T-cell (primary cell): ENCODE data around the gene SIL1. TPM values are rescaled to one million over a fixed set of nuclear protein-coding genes. Genes with fewer than 3 reads are reported as not detected.

ENCODE experiments used
- ATAC-seq, 4 experiments: fragments of 200-7000 bp in 3 of 4; fragments of 150-1000 bp in 1 of 4; cut with Tn5 transposase; replicated peaks in 1 of 4; 1 replicate in 3 of 4; 2 replicates in 1 of 4; pipeline ENCODE4 v1.10.0; 2021; ENCODE audit warnings: moderate library complexity in 3 of 4, mild to moderate bottlenecking in 2 of 4, moderate number of reproducible peaks in 1 of 4
- CTCF ChIA-PET, 2 donors: fragments of 300-600 bp; sonication (Branson Sonifier 250); formaldehyde crosslinking; loops; one replicate each; lab custom pipeline; 2022; ENCODE audit warnings: antibody characterized with exemption in 2 of 2; lab: Charles Lee
- POLR2A ChIA-PET, 2 donors: fragments of 300-600 bp; sonication (Branson Sonifier 250); formaldehyde crosslinking; loops; one replicate each; lab custom pipeline; 2022; ENCODE audit warnings: antibody characterized with exemption in 2 of 2; lab: Charles Lee
- DNase-seq, 35 experiments: peaks; one replicate each; pipeline versions ENCODE4 v3.0.0 to v3.0.0-alpha.2; 2013 to 2023
- H3K27ac ChIP-seq: one replicate; pipeline ENCODE4 v1.5.1; 2013; ENCODE audit warnings: low read length
- H3K27me3 ChIP-seq, 2 experiments: replicated peaks in 1 of 2; 1 replicate in 1 of 2; 2 replicates in 1 of 2; pipeline versions ENCODE4 v1.6.1 to v1.7.0; 2013; ENCODE audit warnings: low read length in 1 of 2, mixed read lengths in 1 of 2; ENCODE audit not compliant: control insufficient read depth in 2 of 2, insufficient read depth in 2 of 2; ENCODE audit errors: extremely low read depth in 1 of 2
- H3K36me3 ChIP-seq, 2 donors: 1 replicate in 1 of 2; 2 replicates in 1 of 2; pipeline versions ENCODE4 v1.6.1 to v1.7.0; 2013; ENCODE audit warnings: low read length in 1 of 2; ENCODE audit not compliant: control insufficient read depth in 2 of 2, insufficient read depth in 1 of 2; ENCODE audit errors: extremely low read depth in 1 of 2
- H3K4me1 ChIP-seq, 2 experiments: 1 replicate in 1 of 2; 2 replicates in 1 of 2; pipeline versions ENCODE4 v1.6.1 to v1.7.0; 2013; ENCODE audit warnings: low read length in 2 of 2, mixed read lengths in 1 of 2; ENCODE audit not compliant: insufficient read depth in 2 of 2, control insufficient read depth in 1 of 2; ENCODE audit errors: extremely low read depth in 1 of 2
- H3K4me3 ChIP-seq, 2 donors: 1 replicate in 1 of 2; 2 replicates in 1 of 2; pipeline versions ENCODE4 v1.5.1 to v1.7.0; 2013; ENCODE audit warnings: mild to moderate bottlenecking in 2 of 2, low read length in 1 of 2, moderate library complexity in 1 of 2; ENCODE audit not compliant: control insufficient read depth in 1 of 2; ENCODE audit errors: extremely low read depth in 1 of 2
- H3K9me3 ChIP-seq: 2 replicates; pipeline ENCODE4 v1.7.0; 2013
- H3K27ac Mint-ChIP-seq, 2 donors: one replicate each; pipeline ENCODE4 v1.8.0; 2020 to 2021; ENCODE audit warnings: mild to moderate bottlenecking in 2 of 2, mixed read lengths in 2 of 2
- H3K27me3 Mint-ChIP-seq, 2 donors: one replicate each; pipeline ENCODE4 v1.8.0; 2021 to 2022; ENCODE audit warnings: mixed read lengths in 2 of 2
- H3K36me3 Mint-ChIP-seq: one replicate; pipeline ENCODE4 v1.8.0; 2021; ENCODE audit warnings: mixed read lengths
- H3K4me1 Mint-ChIP-seq, 3 donors: one replicate each; pipeline ENCODE4 v1.8.0; 2020 to 2022; ENCODE audit warnings: mixed read lengths in 3 of 3, mild to moderate bottlenecking in 1 of 3
- H3K4me3 Mint-ChIP-seq, 3 donors: one replicate each; pipeline ENCODE4 v1.8.0; 2020 to 2022; ENCODE audit warnings: mild to moderate bottlenecking in 3 of 3, mixed read lengths in 3 of 3, moderate library complexity in 3 of 3
- H3K9me3 Mint-ChIP-seq, 3 donors: one replicate each; pipeline ENCODE4 v1.8.0; 2020 to 2022; ENCODE audit warnings: mixed read lengths in 3 of 3
- WGBS: methylation state at CpG from one replicate; pipeline ENCODE4 v1.1.5; 2013; ENCODE audit warnings: missing lambda C conversion rate; ENCODE audit not compliant: insufficient coverage; 5-methylcytosine and 5-hydroxymethylcytosine counted together
- total RNA-seq, 35 experiments: library from RNA in 6 of 35; stranded (reverse) in 6 of 35; fragments of 120-200 nt in 1 of 35; gene quantifications; one replicate each; pipeline versions ENCODE4 v1.2.1 to v1.2.4 and lab custom pipeline; 2013 to 2026

The SIL1 gene
- total RNA-seq, 5 donors from 2014 or later (not counting 1 experiment from before 2014, with no cell fraction given), result 14.2 to 16.5 (median 15.8) TPM

- no peak for ATAC-seq
- WGBS, result 20% methylated on average over 1 of the region's 4 CpGs
- H3K9me3 Mint-ChIP-seq, result no peaks in the 10 kb centered on the region
Measured at GRCh38 chr5:138918686-138919085, 279.5 kb downstream of the SIL1 start.

DNA sequence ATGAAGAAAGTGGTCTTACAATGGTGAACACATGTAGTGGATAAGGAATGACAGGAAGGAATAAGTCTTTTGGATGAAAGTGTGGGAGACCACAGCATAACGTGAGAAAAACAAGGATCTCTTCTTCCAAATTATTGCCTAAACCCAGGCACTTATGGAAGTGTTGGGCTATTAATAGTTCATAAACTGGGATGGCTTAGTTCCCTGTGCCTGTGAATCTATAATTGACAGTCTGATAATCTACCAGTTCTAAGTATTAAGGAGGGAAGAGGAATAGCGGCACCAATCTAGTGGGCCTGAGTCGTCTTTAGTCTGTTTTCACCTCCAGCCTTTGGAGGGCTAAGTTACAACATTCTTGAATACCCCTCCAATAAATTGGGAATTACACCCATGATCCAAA lies 283.8 kb downstream of the SIL1 start:
- no peaks in the 10 kb centered on the region for H3K4me1 ChIP-seq
- no peak overlapping the region for H3K4me3 Mint-ChIP-seq
- DNase-seq (no peak), ATAC-seq (no peak)
- ChIA-PET CTCF (interaction anchor here in 1 of 2 donors (0.6 kb wide), 1 partner anchor 332 kb away, joined by 3 read pairs; no protein-coding TSS in a partner anchor), POLR2A (no interaction called here)
- no CpG with 5 or more reads among the region's 3 CpGs for WGBS
- H3K9me3 ChIP-seq, result no peaks in the 10 kb centered on the region
- no peak overlapping the region for H3K27ac Mint-ChIP-seq
- H3K4me1 Mint-ChIP-seq, result no peaks in the 10 kb centered on the region
- H3K27me3 ChIP-seq, result no peaks in the 10 kb centered on the region
- no peak overlapping the region for H3K4me3 ChIP-seq
- H3K27ac ChIP-seq, result no peak overlapping the region
- no peaks in the 10 kb centered on the region for H3K27me3 Mint-ChIP-seq
- H3K9me3 Mint-ChIP-seq, result no peaks in the 10 kb centered on the region
- H3K36me3 Mint-ChIP-seq, result peaks cover 7% of the 10 kb centered on the region
- H3K36me3 ChIP-seq, result no peaks in the 10 kb centered on the region

More at GRCh38 chr5:138918686-138919085, 279.5 kb downstream of the SIL1 start:
- Mint-ChIP-seq H3K27ac (no peak overlapping the region), H3K36me3 (no peaks in the 10 kb centered on the region), H3K27me3 (no peaks in the 10 kb centered on the region), H3K4me1 (no peaks in the 10 kb centered on the region), H3K4me3 (no peak overlapping the region)
- H3K9me3 ChIP-seq, result no peaks in the 10 kb centered on the region
- H3K36me3 ChIP-seq, result no peaks in the 10 kb centered on the region
- ChIA-PET POLR2A (no interaction called here), CTCF (no interaction called here)
- H3K4me1 ChIP-seq, result no peaks in the 10 kb centered on the region
- no peaks in the 10 kb centered on the region for H3K27me3 ChIP-seq
- DNase-seq, result no peak
- no peak overlapping the region for H3K27ac ChIP-seq
- no peak overlapping the region for H3K4me3 ChIP-seq

- Histone ChIP-seq H3K27ac (no peak overlapping the region), H3K4me1 (no peaks in the 10 kb centered on the region), H3K4me3 (no peak overlapping the region), H3K27me3 (no peaks in the 10 kb centered on the region), H3K9me3 (no peaks in the 10 kb centered on the region), H3K36me3 (no peaks in the 10 kb centered on the region)
- no CpG with 5 or more reads among the region's 3 CpGs for WGBS
- H3K4me1 Mint-ChIP-seq, result no peaks in the 10 kb centered on the region
- H3K27ac Mint-ChIP-seq, result no peak overlapping the region
- no peak for DNase-seq
- ATAC-seq, result no peak
- H3K9me3 Mint-ChIP-seq, result no peaks in the 10 kb centered on the region
- POLR2A ChIA-PET, result no interaction called here
- H3K36me3 Mint-ChIP-seq, result peaks cover 8% of the 10 kb centered on the region
- no peaks in the 10 kb centered on the region for H3K27me3 Mint-ChIP-seq
- H3K4me3 Mint-ChIP-seq, result no peak overlapping the region
- CTCF ChIA-PET, result interaction anchor here in 1 of 2 donors (0.6 kb wide), 1 partner anchor 333 kb away, joined by 3 read pairs; no protein-coding TSS in a partner anchor
Measured at GRCh38 chr5:138913773-138914172, 284.4 kb downstream of the SIL1 start.

GRCh38 chr5:138912093-138912492 lies 286.1 kb downstream of the SIL1 start:
- 91% methylated on average over 2 of the region's 4 CpGs for WGBS

DNA sequence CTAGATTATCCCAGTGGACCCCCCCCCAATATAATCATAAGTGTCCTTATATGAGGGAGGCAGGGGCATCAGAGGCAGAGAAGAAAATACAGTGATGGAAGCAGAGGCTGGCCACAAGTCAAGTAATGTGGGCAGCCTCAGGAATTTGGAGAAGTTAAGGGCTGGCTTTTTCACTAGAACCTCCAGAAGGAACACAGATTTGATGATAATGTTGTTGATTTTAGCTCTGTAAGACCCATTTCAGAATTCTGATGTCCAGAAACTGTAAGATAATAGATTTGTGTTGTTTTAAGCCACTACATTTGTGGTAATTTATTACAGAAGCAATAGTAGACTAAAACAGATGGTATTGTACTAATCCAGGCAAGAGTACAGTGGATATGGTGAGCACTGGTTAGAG lies 286.7 kb downstream of the SIL1 start:
- no peak overlapping the region for H3K4me3 ChIP-seq
- POLR2A ChIA-PET, result interaction anchor here in 1 of 2 donors (0.6 kb wide), 2 partner anchors 14 to 1060 kb away, joined by 3 read pairs; no protein-coding TSS in a partner anchor
- DNase-seq, result no peak

More at GRCh38 chr5:138912093-138912492, 286.1 kb downstream of the SIL1 start:
- no peak overlapping the region for H3K4me3 Mint-ChIP-seq
- H3K27ac Mint-ChIP-seq, result no peak overlapping the region
- Histone ChIP-seq H3K4me1 (no peaks in the 10 kb centered on the region), H3K27me3 (no peaks in the 10 kb centered on the region), H3K27ac (no peak overlapping the region), H3K9me3 (no peaks in the 10 kb centered on the region), H3K4me3 (no peak overlapping the region), H3K36me3 (no peaks in the 10 kb centered on the region)
- POLR2A ChIA-PET, result interaction anchor here in 1 of 2 donors (0.6 kb wide), 1 partner anchor 14 kb away, joined by 3 read pairs; no protein-coding TSS in a partner anchor
- CTCF ChIA-PET, result no interaction called here
- H3K9me3 Mint-ChIP-seq, result no peaks in the 10 kb centered on the region
- H3K36me3 Mint-ChIP-seq, result peaks cover 12% of the 10 kb centered on the region
- ATAC-seq (no peak), DNase-seq (no peak)
- no peaks in the 10 kb centered on the region for H3K27me3 Mint-ChIP-seq
- H3K4me1 Mint-ChIP-seq, result no peaks in the 10 kb centered on the region

DNA sequence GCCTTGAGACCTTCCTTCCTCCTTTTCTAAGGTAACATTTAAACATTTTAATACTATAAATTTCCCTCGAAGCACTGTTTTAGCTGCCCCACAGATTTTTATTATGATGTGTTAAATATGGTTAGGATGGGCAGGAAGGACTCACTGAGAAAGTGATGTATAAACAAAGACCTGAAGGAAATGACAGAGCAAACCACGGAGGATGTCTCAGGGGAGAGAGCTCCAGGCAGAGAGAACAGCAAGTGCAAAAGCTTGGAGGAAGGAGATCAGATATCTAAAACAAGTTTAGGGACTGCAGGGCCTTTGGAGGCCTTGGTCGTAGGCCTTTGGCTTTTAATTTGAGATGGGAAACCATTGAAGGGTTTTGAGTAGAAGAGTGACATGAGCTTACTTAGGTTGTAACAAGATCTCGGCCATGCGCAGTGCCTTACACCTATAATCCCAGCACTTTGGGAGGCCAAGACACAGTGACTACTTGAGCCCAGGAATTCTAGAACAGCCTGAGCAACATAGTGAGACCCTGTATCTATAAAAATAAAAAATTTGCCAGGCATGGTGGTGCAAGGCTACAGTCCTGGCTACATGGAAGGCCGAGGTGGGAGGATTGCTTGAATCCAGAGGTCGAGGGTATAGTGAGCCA lies 287.5 kb downstream of the SIL1 start:
- H3K4me3 ChIP-seq, result no peak overlapping the region
- CTCF ChIA-PET, result interaction anchor here in 1 of 2 donors (0.5 to 0.7 kb wide), 2 partner anchors 46 to 65 kb away, joined by 3 to 4 read pairs; no protein-coding TSS in a partner anchor

More for the DNA sequence above, 286.7 kb downstream of the SIL1 start:
- Mint-ChIP-seq H3K4me1 (no peaks in the 10 kb centered on the region), H3K36me3 (peaks cover 12% of the 10 kb centered on the region), H3K27ac (no peak overlapping the region), H3K9me3 (no peaks in the 10 kb centered on the region), H3K27me3 (no peaks in the 10 kb centered on the region), H3K4me3 (no peak overlapping the region)
- Histone ChIP-seq H3K27me3 (no peaks in the 10 kb centered on the region), H3K27ac (no peak overlapping the region), H3K36me3 (no peaks in the 10 kb centered on the region), H3K4me1 (no peaks in the 10 kb centered on the region), H3K9me3 (no peaks in the 10 kb centered on the region)
- ATAC-seq, result no peak
- CTCF ChIA-PET, result interaction anchor here in 1 of 2 donors (0.5 kb wide), 1 partner anchor 64 kb away, joined by 3 read pairs; no protein-coding TSS in a partner anchor

More for the DNA sequence above, 287.5 kb downstream of the SIL1 start:
- Histone ChIP-seq H3K27me3 (no peaks in the 10 kb centered on the region), H3K9me3 (no peaks in the 10 kb centered on the region), H3K36me3 (no peaks in the 10 kb centered on the region), H3K4me1 (no peaks in the 10 kb centered on the region), H3K27ac (no peak overlapping the region)
- Mint-ChIP-seq H3K36me3 (peaks cover 17% of the 10 kb centered on the region), H3K27me3 (no peaks in the 10 kb centered on the region), H3K9me3 (no peaks in the 10 kb centered on the region), H3K4me3 (no peak overlapping the region), H3K27ac (no peak overlapping the region), H3K4me1 (no peaks in the 10 kb centered on the region)
- POLR2A ChIA-PET, result no interaction called here
- DNase-seq (no peak), ATAC-seq (no peak)
- WGBS, result 55% methylated on average over 2 of the region's 7 CpGs
